K562 (cell line): ENCODE data around the gene ELF1. TPM values are rescaled to one million over a fixed set of nuclear protein-coding genes. Genes with fewer than 3 reads are reported as not detected.

ENCODE experiments used
- ATAC-seq: fragments of 200-7000 bp; cut with Tn5 transposase; 3 replicates; pipeline ENCODE4 v1.9.1; 2020; ENCODE audit warnings: moderate library complexity
- BruUV-seq: library from RNA; stranded (reverse); fragments of 400-500 nt; replicated peaks from 2 replicates; lab custom pipeline; 2021; lab: Mats Ljungman, UMichigan
- CTCF ChIA-PET: fragments of 300-600 bp; formaldehyde crosslinking; extraction: SDS; loops from one replicate; lab custom pipeline; 2021; ENCODE audit warnings: low intra/inter-chr PET ratio; lab: Yijun Ruan, JAX
- POLR2A ChIA-PET: fragments of 300-600, 350-650 bp; sonication (Branson Sonifier 250); formaldehyde crosslinking; extraction: SDS; loops from one replicate; lab custom pipeline; 2021; ENCODE audit warnings: antibody characterized with exemption, inconsistent platforms; lab: Yijun Ruan, JAX
- DNase-seq, 4 experiments: peaks; one replicate each; pipeline versions ENCODE4 v3.0.0 to v3.0.0-alpha.2; 2011 to 2018; ENCODE audit warnings: low spot score in 3 of 4, mixed read lengths in 3 of 4; ENCODE audit errors: extremely low read depth in 1 of 4
- FAIRE-seq: peaks from 2 replicates; lab custom pipeline; 2011; peaks lifted over from hg19 to GRCh38; lab: Jason Lieb, UNC
- H2AFZ ChIP-seq: 2 replicates; pipeline ENCODE4 v1.6.0; 2011; ENCODE audit warnings: low read depth, low read length, control low read depth, inconsistent platforms
- H3K27ac ChIP-seq: fragments of 200-600 bp; 3 replicates; pipeline ENCODE4 v1.8.0; 2011; ENCODE audit warnings: low read depth, mild to moderate bottlenecking, control low read depth, inconsistent platforms, low read length, moderate library complexity, mixed read lengths; ENCODE audit errors: extremely low read depth
- H3K27me3 ChIP-seq, 2 experiments: fragments of 300-600 bp in 1 of 2; 2 replicates in 1 of 2; 3 replicates in 1 of 2; pipeline versions ENCODE4 v1.6.0 to v1.8.0; 2011; ENCODE audit warnings: inconsistent platforms in 2 of 2, low read length in 2 of 2, mild to moderate bottlenecking in 1 of 2, mixed read lengths in 1 of 2, moderate library complexity in 1 of 2; ENCODE audit not compliant: control insufficient read depth in 2 of 2, insufficient read depth in 2 of 2
- H3K36me3 ChIP-seq: fragments of 300-600 bp; 3 replicates; pipeline ENCODE4 v1.8.0; 2011; ENCODE audit warnings: mild to moderate bottlenecking, low read length, inconsistent platforms; ENCODE audit not compliant: control insufficient read depth, insufficient read depth
- H3K4me1 ChIP-seq, 2 experiments: fragments of 200-600 bp in 1 of 2; replicated peaks in 1 of 2; 2 replicates in 1 of 2; 3 replicates in 1 of 2; pipeline versions ENCODE4 v1.5.1 to v1.8.0; 2011; ENCODE audit warnings: inconsistent platforms in 2 of 2, low read length in 2 of 2, mild to moderate bottlenecking in 1 of 2, mixed read lengths in 1 of 2, moderate library complexity in 1 of 2; ENCODE audit not compliant: control insufficient read depth in 2 of 2, insufficient read depth in 2 of 2
- H3K4me2 ChIP-seq: 2 replicates; pipeline ENCODE4 v1.6.1; 2011; ENCODE audit warnings: low read length, control low read depth, inconsistent platforms, mixed read lengths; ENCODE audit not compliant: insufficient read depth
- H3K4me3 ChIP-seq: fragments of 200-600 bp; sonication (generic), shearing (Covaris generic); 2 replicates; pipeline ENCODE4 v1.5.1; 2016; ENCODE audit warnings: control low read depth, inconsistent platforms
- H3K79me2 ChIP-seq: fragments of 200-600 bp; 3 replicates; pipeline ENCODE4 v1.8.0; 2011; ENCODE audit warnings: low read length, inconsistent platforms; ENCODE audit not compliant: control insufficient read depth, insufficient read depth
- H3K9ac ChIP-seq, 2 experiments: 2 replicates each; pipeline versions ENCODE4 v1.6.0 to v1.6.1; 2011; ENCODE audit warnings: low read depth in 2 of 2, low read length in 2 of 2, control low read depth in 1 of 2, inconsistent platforms in 1 of 2, mild to moderate bottlenecking in 1 of 2, mixed read lengths in 1 of 2; ENCODE audit not compliant: insufficient read depth in 1 of 2
- H3K9me1 ChIP-seq: one replicate; pipeline ENCODE4 v1.6.0; 2011; ENCODE audit warnings: inconsistent platforms, mild to moderate bottlenecking, low read length, moderate library complexity; ENCODE audit not compliant: control insufficient read depth, insufficient read depth
- H3K9me3 ChIP-seq: replicated peaks from 2 replicates; pipeline ENCODE4 v1.5.1; 2011; ENCODE audit warnings: low read depth, low read length, inconsistent platforms; ENCODE audit not compliant: control insufficient read depth, insufficient read depth
- H4K20me1 ChIP-seq: replicated peaks from 2 replicates; pipeline ENCODE4 v1.6.1; 2011; ENCODE audit warnings: low read length, inconsistent platforms, mixed read lengths; ENCODE audit not compliant: control insufficient read depth, insufficient read depth
- ARHGAP35 ChIP-seq: fragments of 450-650 bp; IDR thresholded peaks from 2 replicates; pipeline ENCODE4 v1.6.1; 2018; ENCODE audit not compliant: partially characterized antibody
- CBX8 ChIP-seq: fragments of 200-600 bp; sonication (generic); IDR thresholded peaks from 2 replicates; pipeline ENCODE4 v1.6.1; 2012; ENCODE audit warnings: borderline replicate concordance, mixed run types, low read depth, mild to moderate bottlenecking, moderate library complexity, mixed read lengths, low read length, control low read depth, inconsistent platforms; ENCODE audit not compliant: poor library complexity, severe bottlenecking; ENCODE audit errors: extremely low read depth
- E2F3 ChIP-seq: fragments of 250-450 bp; sonication (Bioruptor Pico); IDR thresholded peaks from 2 replicates; pipeline ENCODE4 v1.4.0; 2020; ENCODE audit warnings: mild to moderate bottlenecking
- ETV1 ChIP-seq: fragments of 450-650 bp; conservative IDR thresholded peaks from 2 replicates; pipeline ENCODE4 v1.6.1; 2016; ENCODE audit warnings: missing genetic modification characterization, control low read depth, low read depth, missing compliant biosample characterization
- HNRNPUL1 ChIP-seq: fragments of 200-400 bp; formaldehyde crosslinking; IDR thresholded peaks from 2 replicates; pipeline ENCODE4 v1.6.1; 2017; ENCODE audit warnings: low read length
- MYNN ChIP-seq, 2 experiments: sonication (generic); formaldehyde crosslinking in 1 of 2; IDR thresholded peaks; 2 replicates each; pipeline versions ENCODE4 v1.5.0 to v1.6.1; 2016 to 2020; ENCODE audit warnings: antibody characterized with exemption in 1 of 2, missing genetic modification reagents in 1 of 2
- PHB2 ChIP-seq: fragments of 450-650 bp; IDR thresholded peaks from 2 replicates; pipeline ENCODE4 v1.6.1; 2017; ENCODE audit warnings: low read depth
- PHF21A ChIP-seq: fragments of 450-650 bp; IDR thresholded peaks from 2 replicates; pipeline ENCODE4 v1.6.1; 2017; ENCODE audit warnings: low read depth, borderline replicate concordance
- STAT5B ChIP-seq: fragments of 250-450 bp; sonication (Bioruptor Pico); IDR thresholded peaks from 2 replicates; pipeline ENCODE4 v1.8.0; 2021; ENCODE audit warnings: mild to moderate bottlenecking, inconsistent platforms
- ZNF239 ChIP-seq: fragments of 250-450 bp; sonication (Bioruptor Pico); IDR thresholded peaks from 2 replicates; pipeline ENCODE4 v1.4.0; 2020; ENCODE audit warnings: mild to moderate bottlenecking
- ZNF408 ChIP-seq: fragments of 250-450 bp; sonication (Bioruptor Pico); IDR thresholded peaks from 2 replicates; pipeline ENCODE4 v1.4.0; 2020; ENCODE audit warnings: low read depth, mild to moderate bottlenecking, moderate library complexity
- WGBS: fragments of 100-300 bp; shearing (Covaris generic); methylation state at CpG from one replicate; pipeline ENCODE4 v1.1.6; 2016; ENCODE audit warnings: low coverage, mixed read lengths; ENCODE audit not compliant: insufficient coverage; ENCODE audit errors: missing lambda C conversion rate; 5-methylcytosine and 5-hydroxymethylcytosine counted together
- in situ Hi-C: fragments of 300-500 bp; cut with MboI; formaldehyde crosslinking; loops from 4 replicates; pipeline ENCODE4 v1.15.0; 2018; ENCODE audit warnings: inconsistent platforms, mixed read lengths
- intact Hi-C: fragments of 100-400 bp; cut with micrococcal nuclease; formaldehyde crosslinking; loops from 2 replicates; pipeline ENCODE4 v1.14.2; 2022
- polyA plus RNA-seq, 8 experiments: library from polyadenylated mRNA; depleted of rRNA in 4 of 8; stranded (reverse) in 5 of 8; unstranded in 3 of 8; fragments of >200 nt; fragmentation: Nextera tagmentation in 2 of 8; fragmentation: Illumina TruSeq in 1 of 8; extraction: Ambion mirVana in 2 of 8; extraction: Trizol in 1 of 8; gene quantifications; 2 replicates each; pipeline versions ENCODE4 v1.2.1 to v1.2.3, GENCODE V29; 2011 to 2014; ENCODE audit warnings: inconsistent platforms in 1 of 8, missing spikeins in 1 of 8
- total RNA-seq, 7 experiments: library from RNA; depleted of rRNA in 6 of 7; stranded (reverse); fragments of >200 nt in 6 of 7; fragmentation: Illumina TruSeq in 2 of 7; extraction: Trizol in 2 of 7; gene quantifications; 2 replicates each; pipeline versions ENCODE4 v1.2.1 to v1.2.3, GENCODE V29; 2011 to 2021; ENCODE audit warnings: low replicate concordance in 1 of 7
- TF ChIP-seq, protein P1 (sequence below): fragments of 450-650 bp; IDR thresholded peaks from one replicate; pipeline ENCODE4 v1.6.1; 2018; ENCODE audit warnings: mild to moderate bottlenecking, moderate library complexity; ENCODE audit not compliant: partially characterized antibody
- TF ChIP-seq, protein P2 (sequence below): fragments of 450-650 bp; IDR thresholded peaks from 2 replicates; pipeline ENCODE4 v1.6.1; 2018; ENCODE audit warnings: mild to moderate bottlenecking, low read depth; ENCODE audit not compliant: partially characterized antibody
- TF ChIP-seq, protein P3 (sequence below): fragments of 450-650 bp; IDR thresholded peaks from 2 replicates; pipeline ENCODE4 v1.6.1; 2014; ENCODE audit warnings: low read depth, mild to moderate bottlenecking, moderate library complexity, borderline replicate concordance
- TF ChIP-seq, protein P4 (sequence below): fragments of 200-800 bp; sonication (Bioruptor generic); IDR thresholded peaks from 2 replicates; pipeline ENCODE4 v1.6.1; 2017; ENCODE audit warnings: missing genetic modification characterization, missing compliant biosample characterization

Gene ELF1
- total and polyA plus RNA-seq, 9 of the 15 experiments (the other 6 are each of a cell fraction or from before 2014, with no cell fraction given), result 24.7 to 54.4 (median 33.4) TPM

DNA sequence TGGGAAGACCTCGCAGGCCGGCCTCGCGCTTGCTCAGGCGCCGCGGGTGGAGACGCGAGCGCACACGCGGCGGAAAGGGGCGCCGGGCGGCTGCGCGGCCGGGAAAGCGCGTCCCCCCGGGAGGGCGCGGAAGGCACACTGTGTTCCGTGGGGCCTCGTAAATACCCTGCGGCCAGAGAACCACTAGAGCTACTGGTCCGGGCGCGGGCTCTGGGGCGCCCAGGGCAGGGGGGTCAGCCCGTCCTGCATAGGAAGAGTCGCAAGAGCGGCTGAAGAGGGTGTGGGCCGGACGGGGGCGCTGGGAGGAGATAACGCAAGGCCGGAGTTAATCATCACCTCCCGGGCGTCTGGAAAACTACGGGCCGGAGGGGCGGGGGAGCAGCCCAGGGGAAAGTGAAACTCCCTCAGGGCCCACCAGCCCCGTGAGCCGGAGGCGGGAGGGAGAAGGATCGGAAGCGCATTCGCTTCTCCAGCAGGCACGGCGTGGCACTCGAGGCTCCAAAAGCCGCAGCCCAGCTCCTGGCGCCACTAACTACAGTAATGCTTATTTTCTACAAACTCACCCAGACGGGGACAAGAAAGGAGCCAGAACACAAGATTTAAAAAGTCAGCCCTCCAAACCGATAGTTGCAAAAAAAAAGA, 41.1 kb upstream of the ELF1 start:
- POLR2A ChIA-PET, result interaction anchor here (0.8 to 1.7 kb wide), 6 partner anchors 10 to 418 kb away, joined by 3 to 6 read pairs (median 3); no protein-coding TSS in a partner anchor
- no peaks in the 10 kb centered on the region for H3K9me3 ChIP-seq
- in situ Hi-C loops, result loop anchor here (25.0 kb wide), 1 partner anchor 273 kb away; the partner anchor contains the start of gene SLC25A15
- peaks cover 12% of the 10 kb centered on the region; the same call in 1 of the 3 replicates for H3K36me3 ChIP-seq
- BruUV-seq, result TSS peak; percentile 46
- peak; percentile 78 for ATAC-seq
- H3K4me1 ChIP-seq, result peaks cover 9 to 24% of the 10 kb centered on the region in 2 experiments; a peak in 3 of 5 replicates
- peak overlapping the region; percentile 99 for H2AFZ ChIP-seq
- H3K9me1 ChIP-seq, result no peaks in the 10 kb centered on the region
- peak overlapping the region; percentile 88 for H3K4me2 ChIP-seq
- H3K9ac ChIP-seq, result peak overlapping the region; percentile 94 to 98
- H3K27me3 ChIP-seq, result no peaks in the 10 kb centered on the region
- WGBS, result under 1% methylated on average over 34 of the region's 57 CpGs
- intact Hi-C loops, result loop anchor here (1.0 to 5.0 kb wide), 5 partner anchors 43 to 252 kb away; partner anchors contain the start of genes ELF1, KBTBD6, KBTBD7 and NAA16
- H3K79me2 ChIP-seq, result peaks cover 88% of the 10 kb centered on the region
- FAIRE-seq, result peak; percentile 62
- DNase-seq, result peak; percentile 67 to 89 (median 78)
- no peaks in the 10 kb centered on the region for H4K20me1 ChIP-seq
- peak overlapping the region; percentile 60 for H3K4me3 ChIP-seq
- peak overlapping the region; percentile 96 for H3K27ac ChIP-seq
- CTCF ChIA-PET, result no interaction called here
- 0 out of 2 replicates have a peak, but pooled peaks have one; percentile 16 for TF ChIP-seq MYNN (IDR thresholded peaks at IDR 0.05)
- no peak for TF ChIP-seq MYNN (CRISPR knock-in tag; IDR thresholded peaks at IDR 0.05)
- no peak for TF ChIP-seq ZNF408 (CRISPR knock-in tag)
- TF ChIP-seq STAT5B (CRISPR knock-in tag), result no peak
- no peak for TF ChIP-seq CBX8
- no peak for TF ChIP-seq ARHGAP35
- 0 out of 2 replicates have a peak, but pooled peaks have one; percentile 13 for TF ChIP-seq PHF21A
- TF ChIP-seq, protein P1, sequence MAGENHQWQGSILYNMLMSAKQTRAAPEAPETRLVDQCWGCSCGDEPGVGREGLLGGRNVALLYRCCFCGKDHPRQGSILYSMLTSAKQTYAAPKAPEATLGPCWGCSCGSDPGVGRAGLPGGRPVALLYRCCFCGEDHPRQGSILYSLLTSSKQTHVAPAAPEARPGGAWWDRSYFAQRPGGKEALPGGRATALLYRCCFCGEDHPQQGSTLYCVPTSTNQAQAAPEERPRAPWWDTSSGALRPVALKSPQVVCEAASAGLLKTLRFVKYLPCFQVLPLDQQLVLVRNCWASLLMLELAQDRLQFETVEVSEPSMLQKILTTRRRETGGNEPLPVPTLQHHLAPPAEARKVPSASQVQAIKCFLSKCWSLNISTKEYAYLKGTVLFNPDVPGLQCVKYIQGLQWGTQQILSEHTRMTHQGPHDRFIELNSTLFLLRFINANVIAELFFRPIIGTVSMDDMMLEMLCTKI, result no peak
- TF ChIP-seq ETV1 (tag), result peak; percentile 60; the same call in 1 of the 2 replicates
- TF ChIP-seq, protein P2, sequence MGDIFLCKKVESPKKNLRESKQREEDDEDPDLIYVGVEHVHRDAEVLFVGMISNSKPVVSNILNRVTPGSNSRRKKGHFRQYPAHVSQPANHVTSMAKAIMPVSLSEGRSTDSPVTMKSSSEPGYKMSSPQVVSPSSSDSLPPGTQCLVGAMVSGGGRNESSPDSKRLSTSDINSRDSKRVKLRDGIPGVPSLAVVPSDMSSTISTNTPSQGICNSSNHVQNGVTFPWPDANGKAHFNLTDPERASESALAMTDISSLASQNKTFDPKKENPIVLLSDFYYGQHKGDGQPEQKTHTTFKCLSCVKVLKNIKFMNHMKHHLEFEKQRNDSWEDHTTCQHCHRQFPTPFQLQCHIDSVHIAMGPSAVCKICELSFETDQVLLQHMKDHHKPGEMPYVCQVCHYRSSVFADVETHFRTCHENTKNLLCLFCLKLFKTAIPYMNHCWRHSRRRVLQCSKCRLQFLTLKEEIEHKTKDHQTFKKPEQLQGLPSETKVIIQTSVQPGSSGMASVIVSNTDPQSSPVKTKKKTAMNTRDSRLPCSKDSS, result no peak
- no peak for TF ChIP-seq ZNF239 (CRISPR knock-in tag)
- no peak for TF ChIP-seq HNRNPUL1
- TF ChIP-seq, protein P3, sequence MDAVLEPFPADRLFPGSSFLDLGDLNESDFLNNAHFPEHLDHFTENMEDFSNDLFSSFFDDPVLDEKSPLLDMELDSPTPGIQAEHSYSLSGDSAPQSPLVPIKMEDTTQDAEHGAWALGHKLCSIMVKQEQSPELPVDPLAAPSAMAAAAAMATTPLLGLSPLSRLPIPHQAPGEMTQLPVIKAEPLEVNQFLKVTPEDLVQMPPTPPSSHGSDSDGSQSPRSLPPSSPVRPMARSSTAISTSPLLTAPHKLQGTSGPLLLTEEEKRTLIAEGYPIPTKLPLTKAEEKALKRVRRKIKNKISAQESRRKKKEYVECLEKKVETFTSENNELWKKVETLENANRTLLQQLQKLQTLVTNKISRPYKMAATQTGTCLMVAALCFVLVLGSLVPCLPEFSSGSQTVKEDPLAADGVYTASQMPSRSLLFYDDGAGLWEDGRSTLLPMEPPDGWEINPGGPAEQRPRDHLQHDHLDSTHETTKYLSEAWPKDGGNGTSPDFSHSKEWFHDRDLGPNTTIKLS, result no peak; the same call in 1 of the 2 replicates
- TF ChIP-seq, protein P4, sequence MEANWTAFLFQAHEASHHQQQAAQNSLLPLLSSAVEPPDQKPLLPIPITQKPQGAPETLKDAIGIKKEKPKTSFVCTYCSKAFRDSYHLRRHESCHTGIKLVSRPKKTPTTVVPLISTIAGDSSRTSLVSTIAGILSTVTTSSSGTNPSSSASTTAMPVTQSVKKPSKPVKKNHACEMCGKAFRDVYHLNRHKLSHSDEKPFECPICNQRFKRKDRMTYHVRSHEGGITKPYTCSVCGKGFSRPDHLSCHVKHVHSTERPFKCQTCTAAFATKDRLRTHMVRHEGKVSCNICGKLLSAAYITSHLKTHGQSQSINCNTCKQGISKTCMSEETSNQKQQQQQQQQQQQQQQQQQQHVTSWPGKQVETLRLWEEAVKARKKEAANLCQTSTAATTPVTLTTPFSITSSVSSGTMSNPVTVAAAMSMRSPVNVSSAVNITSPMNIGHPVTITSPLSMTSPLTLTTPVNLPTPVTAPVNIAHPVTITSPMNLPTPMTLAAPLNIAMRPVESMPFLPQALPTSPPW (CRISPR knock-in tag), result peak; percentile 95
- TF ChIP-seq E2F3 (CRISPR knock-in tag), result no peak
- TF ChIP-seq PHB2, result no peak
